Measurements from ENCODE around the gene ROCK2.

ROCK2 gene

GRCh38 chr2:11366326-11366741 lies 21.9 kb upstream of the ROCK2 start:
- no peak for DNase-seq

DNA sequence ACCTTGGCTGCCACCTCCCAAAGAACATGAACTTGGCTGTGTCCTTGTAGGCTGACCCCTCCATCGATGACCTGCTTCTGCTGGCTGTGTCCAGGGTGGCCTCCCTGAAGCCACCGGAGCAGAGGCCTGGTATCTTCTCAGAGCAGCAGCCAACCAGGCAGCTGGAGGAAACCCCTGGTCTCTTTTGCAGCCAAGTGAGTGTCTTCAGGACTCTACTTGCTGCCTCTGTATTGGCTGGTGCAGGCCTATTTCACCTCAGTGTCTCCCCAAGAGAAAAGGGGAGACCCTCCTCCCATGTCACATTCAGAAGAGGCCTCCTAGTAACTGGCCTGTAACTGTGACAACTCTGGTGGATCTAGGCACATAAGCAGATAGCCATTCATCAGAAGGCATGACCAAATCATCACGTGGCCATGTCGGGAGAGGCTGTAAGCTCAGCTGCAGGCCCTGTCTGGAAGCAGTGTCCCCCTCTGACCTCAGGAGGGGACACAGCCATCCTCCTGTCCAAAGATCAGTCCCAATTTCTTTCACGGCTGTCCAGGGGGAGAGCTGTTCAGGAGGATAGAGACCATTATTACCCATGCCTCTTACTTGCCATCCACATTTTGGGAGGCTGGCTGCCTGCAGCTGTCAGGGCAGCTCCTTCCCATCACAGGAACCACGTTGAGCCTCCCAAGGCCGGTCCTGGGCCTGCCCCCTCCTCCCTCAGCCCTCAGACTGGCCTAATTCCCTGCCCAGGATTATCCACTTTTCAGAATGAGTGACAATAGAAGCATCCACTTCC lies 20.9 kb upstream of the ROCK2 start:
- no peak for DNase-seq

DNA sequence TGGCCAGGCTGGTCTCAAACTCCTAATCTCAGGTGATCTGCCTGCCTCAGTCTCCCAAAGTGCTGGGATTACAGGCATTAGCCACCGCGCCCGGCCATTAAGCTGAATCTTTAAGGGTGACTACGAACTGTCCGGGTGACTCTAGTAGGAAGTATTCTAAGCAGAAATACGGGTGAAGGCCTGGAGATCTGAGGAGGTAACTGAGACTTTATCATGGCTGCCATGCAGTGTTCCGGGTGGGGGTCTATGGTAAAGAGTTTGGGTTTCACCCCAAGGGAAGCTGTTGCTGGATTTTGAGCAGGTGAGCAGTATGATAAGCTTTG lies 20.1 kb upstream of the ROCK2 start:
- DNase-seq = no peak

- DNase-seq = no peak
These were observed 19.6 kb upstream of the ROCK2 start for GRCh38 chr2:11363868-11364564.

DNA sequence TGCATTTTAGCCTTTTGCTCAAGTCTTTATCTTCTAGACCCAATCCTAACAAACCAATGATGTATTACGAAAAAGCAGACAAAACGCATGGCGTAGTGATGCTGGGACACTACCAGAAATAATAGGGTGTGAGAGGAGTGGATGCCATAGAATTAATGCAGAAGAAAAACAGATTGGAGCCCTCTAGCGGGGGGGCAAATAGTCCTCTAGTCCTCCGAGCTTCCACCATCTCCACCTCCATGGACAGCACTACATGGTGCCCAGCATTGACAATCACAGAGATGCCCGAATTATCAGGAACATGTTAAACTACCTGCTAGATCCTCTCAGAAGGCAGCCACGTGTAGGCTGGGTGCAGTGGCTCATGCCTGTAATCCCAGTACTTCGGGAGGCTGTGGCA lies 15.4 kb upstream of the ROCK2 start:
- DNase-seq = no peak

DNA sequence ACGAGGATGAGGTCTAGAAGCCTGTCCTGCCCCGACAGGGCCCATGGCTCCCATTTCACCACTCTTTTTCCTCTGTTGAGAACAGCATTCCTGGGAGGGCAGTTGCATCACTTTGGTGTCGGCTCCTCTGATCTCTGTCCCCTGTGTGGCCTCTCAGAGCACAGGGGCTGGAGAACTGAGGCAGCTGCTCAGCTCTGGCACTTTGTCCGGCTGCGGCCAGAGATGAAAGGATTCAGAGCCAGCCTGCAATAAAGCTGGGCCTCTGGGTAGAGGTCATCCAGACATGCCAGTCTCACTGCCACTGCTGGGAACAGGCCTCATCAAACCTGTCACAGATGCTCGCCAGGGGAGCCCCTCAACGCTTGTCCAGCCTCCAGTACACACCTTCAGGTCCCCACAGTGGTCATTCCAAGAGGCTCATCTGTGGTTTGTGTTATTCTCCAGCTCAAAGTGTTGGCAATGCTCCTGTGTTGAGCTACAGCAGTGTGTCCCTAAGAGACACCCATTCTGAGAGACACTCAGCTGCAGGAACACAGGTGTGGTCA lies 13.1 kb upstream of the ROCK2 start:
- no peak for DNase-seq

GRCh38 chr2:11356764-11357163 lies 12.3 kb upstream of the ROCK2 start:
- no peak for DNase-seq

GRCh38 chr2:11355194-11356053 lies 11.0 kb upstream of the ROCK2 start:
- DNase-seq = no peak

DNA sequence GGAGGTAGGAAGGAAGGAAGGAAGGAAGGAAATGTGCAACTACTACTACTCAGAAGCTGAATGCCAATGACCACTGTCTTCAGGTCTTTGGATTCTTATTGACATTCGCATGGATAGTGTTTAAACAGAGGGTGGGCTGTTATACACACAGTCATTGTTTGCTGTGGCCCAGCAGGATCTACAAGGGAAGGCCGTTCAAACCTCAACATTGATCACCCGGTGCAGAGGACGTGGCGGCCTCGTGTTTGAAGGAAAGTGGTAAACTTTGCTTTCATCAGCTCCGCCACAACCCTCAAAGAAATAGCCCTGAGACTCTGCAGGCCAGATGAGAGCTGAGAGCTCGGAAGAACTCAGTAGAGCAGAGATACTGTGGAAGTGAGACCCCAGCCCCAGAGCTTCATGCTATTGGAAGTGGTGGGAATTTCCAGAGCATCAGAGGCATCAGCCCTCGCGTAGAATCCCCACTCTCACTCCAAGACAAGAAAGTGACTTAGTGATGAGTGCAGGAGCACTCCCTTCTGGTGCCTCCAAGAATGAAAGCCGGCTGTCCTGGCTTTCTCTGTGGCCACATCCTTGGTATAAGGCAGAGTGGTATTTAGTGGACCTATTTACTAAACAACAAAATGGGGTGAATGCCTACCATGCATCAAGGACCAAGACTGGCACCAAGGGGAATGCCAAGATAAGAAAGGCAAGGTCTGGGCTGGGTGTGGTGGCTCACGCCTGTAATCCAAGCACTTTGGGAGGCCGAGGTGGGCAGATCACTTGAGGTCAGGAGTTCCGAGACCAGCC lies 10.1 kb upstream of the ROCK2 start:
- DNase-seq = no peak

GRCh38 chr2:11352781-11353537 lies 8.5 kb upstream of the ROCK2 start:
- DNase-seq = no peak

DNA sequence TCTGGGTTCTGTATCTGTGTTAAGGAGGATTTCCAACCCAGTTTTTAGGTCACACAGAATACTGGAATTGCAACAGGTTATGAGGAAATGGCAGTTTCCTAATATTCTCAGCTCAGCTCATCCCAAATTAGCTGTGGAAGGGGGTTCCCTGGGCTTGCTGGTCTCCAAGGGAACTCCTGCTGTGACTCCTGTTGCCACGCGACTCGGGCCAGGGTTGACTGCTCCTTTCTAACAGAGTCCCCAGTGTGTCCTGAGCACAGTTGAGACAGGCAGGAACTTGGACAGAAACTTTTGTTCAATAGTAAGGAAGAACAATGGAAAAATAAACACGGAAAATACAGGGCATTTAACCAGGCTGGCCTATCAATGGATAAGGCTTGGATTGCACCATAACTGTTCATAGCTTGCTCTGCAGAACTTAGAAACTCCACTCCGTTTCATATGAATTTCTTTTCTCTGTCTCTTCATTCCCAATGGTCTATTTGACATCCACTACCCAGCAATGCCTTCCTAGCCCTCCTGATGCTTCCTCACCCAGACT lies 3.8 kb upstream of the ROCK2 start:
- no peak for DNase-seq

- DNase-seq = no peak
These were observed 3.0 kb upstream of the ROCK2 start for GRCh38 chr2:11347403-11347959.

- DNase-seq = no peak
These were observed 1.6 kb upstream of the ROCK2 start for GRCh38 chr2:11346023-11346482.

GRCh38 chr2:11344956-11345677 lies 681 bp upstream of the ROCK2 start:
- peak; percentile 73 for DNase-seq

- no peak for DNase-seq
These were observed 640 bp downstream of the ROCK2 start for GRCh38 chr2:11343650-11344341.

GRCh38 chr2:11343368-11343649 lies 1.1 kb downstream of the ROCK2 start:
- no peak for DNase-seq

- peak; percentile 65 for DNase-seq
These were observed 1.7 kb downstream of the ROCK2 start for GRCh38 chr2:11342551-11343367.

DNA sequence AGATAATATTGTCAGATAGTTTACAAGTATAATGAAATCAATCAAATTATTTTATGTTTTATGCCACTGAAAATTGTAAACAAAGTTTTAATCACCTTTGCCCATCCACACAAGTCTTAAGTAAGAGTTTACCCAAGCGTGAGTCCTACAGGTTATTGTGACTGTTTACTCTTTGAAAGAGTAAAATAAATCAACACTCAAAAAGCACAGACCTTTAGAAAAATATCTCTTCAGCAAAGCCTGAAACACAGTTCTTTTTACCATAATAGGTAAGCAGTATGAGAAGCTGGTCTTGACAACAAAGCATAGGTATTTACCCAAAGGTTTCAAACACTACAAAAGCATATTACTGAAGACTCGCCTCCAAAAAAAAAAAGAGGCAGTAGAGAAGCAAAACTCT lies 3.7 kb downstream of the ROCK2 start:
- no peak for DNase-seq

DNA sequence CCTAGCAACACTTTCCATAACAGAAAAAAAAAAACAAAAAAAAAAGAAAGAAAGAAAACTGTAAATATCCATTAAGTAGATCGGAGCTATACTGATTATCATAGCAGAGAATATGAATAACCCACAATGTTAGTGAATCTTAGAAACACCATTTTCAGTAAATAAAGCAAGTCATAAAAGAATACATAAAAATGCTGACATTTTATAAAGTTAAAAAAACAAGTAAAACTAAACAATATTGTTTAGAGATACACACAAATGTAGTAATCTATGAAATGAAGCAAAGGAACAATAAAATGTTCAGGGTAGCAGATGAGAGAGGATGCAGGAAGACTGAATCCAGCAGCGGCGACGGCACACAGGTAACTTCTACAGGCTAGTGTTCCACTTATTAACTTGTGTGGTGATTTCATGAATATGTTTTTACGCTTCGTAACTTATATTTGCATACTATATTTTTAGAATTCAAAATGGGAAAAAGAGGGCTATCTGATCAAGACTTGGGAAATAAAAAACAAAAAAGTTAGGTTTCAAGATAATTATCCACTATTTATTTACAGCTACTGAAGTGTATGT lies 4.8 kb downstream of the ROCK2 start:
- no peak for DNase-seq
